Measurements from ENCODE around the gene CCNE1. TPM values are rescaled to one million over a fixed set of nuclear protein-coding genes. Genes with fewer than 3 reads are reported as not detected.
"Not testable (repeated sequence)": the region's sequence is repeated elsewhere in the genome, so short reads cannot be mapped to it uniquely, and the experiment has no call there.

Gene CCNE1
- total RNA-seq, 1 experiment from 2014 or later, result 36.0 TPM

- H3K27ac Mint-ChIP-seq; H3K9me3 Mint-ChIP-seq; CTCF ChIA-PET; DNase-seq (ENCODE audit: low spot score); ATAC-seq; H3K36me3 Mint-ChIP-seq; H3K27me3 Mint-ChIP-seq (ENCODE audit: low read depth); H3K4me3 Mint-ChIP-seq: not testable (repeated sequence)
- POLR2A ChIA-PET, result interaction anchor here (0.6 kb wide), 1 partner anchor 25 kb away, joined by 3 read pairs; no protein-coding TSS in a partner anchor
- H3K4me1 Mint-ChIP-seq, result peaks cover 13% of the 10 kb centered on the region
Measured at GRCh38 chr19:29803951-29804350, 7.8 kb upstream of the CCNE1 start.

- POLR2A ChIA-PET, result interaction anchor here (0.6 kb wide), 1 partner anchor 15 kb away, joined by 3 read pairs; no protein-coding TSS in a partner anchor
- Mint-ChIP-seq H3K27me3 (ENCODE audit: low read depth) (peaks cover 5% of the 10 kb centered on the region; the same call in 1 of the 2 replicates), H3K9me3 (no peaks in the 10 kb centered on the region), H3K36me3 (no peaks in the 10 kb centered on the region), H3K27ac (peak overlapping the region; percentile 21; the same call in 1 of the 2 replicates), H3K4me3 (no peak overlapping the region), H3K4me1 (peaks cover 13% of the 10 kb centered on the region)
- ATAC-seq (no peak), DNase-seq (ENCODE audit: low spot score) (no peak)
- CTCF ChIA-PET, result interaction anchor here (1.6 kb wide), 1 partner anchor 44 kb away, joined by 4 read pairs; no protein-coding TSS in a partner anchor
- TF ChIP-seq RELA (CRISPR knock-in tag; IDR thresholded peaks at IDR 0.05; ENCODE audit: borderline replicate concordance) (no peak), SOX15 (CRISPR knock-in tag; IDR thresholded peaks at IDR 0.05) (no peak), ZNF138 (CRISPR knock-in tag; conservative IDR thresholded peaks at IDR 0.05) (no peak), ZNF232 (CRISPR knock-in tag; IDR thresholded peaks at IDR 0.05) (no peak), ETV6 (CRISPR knock-in tag; IDR thresholded peaks at IDR 0.05) (no peak), ZNF425 (CRISPR knock-in tag; conservative IDR thresholded peaks at IDR 0.05) (no peak), NR1H2 (CRISPR knock-in tag; IDR thresholded peaks at IDR 0.05) (no peak)
Measured at GRCh38 chr19:29804493-29804892, 7.3 kb upstream of the CCNE1 start.

GRCh38 chr19:29805031-29805965 lies 6.5 kb upstream of the CCNE1 start:
- Mint-ChIP-seq H3K36me3 (no peaks in the 10 kb centered on the region), H3K27me3 (ENCODE audit: low read depth) (peaks cover 2% of the 10 kb centered on the region; the same call in 1 of the 2 replicates), H3K4me1 (peaks cover 13% of the 10 kb centered on the region), H3K9me3 (no peaks in the 10 kb centered on the region), H3K27ac (no peak overlapping the region), H3K4me3 (no peak overlapping the region)
- ChIA-PET CTCF (interaction anchor here (1.0 to 1.6 kb wide), 3 partner anchors 25 to 45 kb away, joined by 3 to 4 read pairs (median 3); no protein-coding TSS in a partner anchor), POLR2A (interaction anchor here (0.6 kb wide), 1 partner anchor 16 kb away, joined by 3 read pairs; no protein-coding TSS in a partner anchor)
- ATAC-seq (no peak), DNase-seq (ENCODE audit: low spot score) (no peak)
- TF ChIP-seq ZNF121 (CRISPR knock-in tag; IDR thresholded peaks at IDR 0.05) (no peak), GABPB1 (CRISPR knock-in tag; IDR thresholded peaks at IDR 0.05) (peak; percentile 57)

GRCh38 chr19:29806098-29806866 lies 5.5 kb upstream of the CCNE1 start:
- TF ChIP-seq NFYB (CRISPR knock-in tag; conservative IDR thresholded peaks at IDR 0.05; ENCODE audit: low read depth) (peak; percentile 80), MAX (CRISPR knock-in tag; IDR thresholded peaks at IDR 0.05) (no peak; the same call in 1 of the 2 replicates)
- H3K36me3 Mint-ChIP-seq, result no peaks in the 10 kb centered on the region

More at GRCh38 chr19:29806098-29806866, 5.5 kb upstream of the CCNE1 start:
- POLR2A ChIA-PET, result interaction anchor here (0.7 kb wide), 1 partner anchor 1600 kb away, joined by 8 read pairs; no protein-coding TSS in a partner anchor
- Mint-ChIP-seq H3K4me3 (no peak overlapping the region), H3K9me3 (no peaks in the 10 kb centered on the region), H3K27me3 (ENCODE audit: low read depth) (peaks cover 2% of the 10 kb centered on the region; the same call in 1 of the 2 replicates), H3K4me1 (peaks cover 19% of the 10 kb centered on the region), H3K27ac (no peak overlapping the region)
- DNase-seq (ENCODE audit: low spot score), result peak; percentile 50
- ATAC-seq, result peak; percentile 77
- CTCF ChIA-PET, result interaction anchor here (0.6 to 1.6 kb wide), 4 partner anchors 19 to 180 kb away, joined by 3 to 5 read pairs (median 4); no protein-coding TSS in a partner anchor
